Hepatocyte (in vitro differentiated cells): Measurements from ENCODE around the gene ZDBF2. TPM values are rescaled to one million over a fixed set of nuclear protein-coding genes. Genes with fewer than 3 reads are reported as not detected.

Source experiments
- DNase-seq: peaks from one replicate; pipeline ENCODE4 v3.0.0-alpha.2; 2016; ENCODE audit warnings: low spot score
- H2AFZ ChIP-seq: fragments of 200-600 bp; sonication (generic); 2 replicates; pipeline ENCODE4 v1.6.0; 2016; ENCODE audit warnings: antibody characterized with exemption, mild to moderate bottlenecking
- H3K27ac ChIP-seq: fragments of 200-600 bp; sonication (generic); 2 replicates; pipeline ENCODE4 v1.5.1; 2016; ENCODE audit warnings: mild to moderate bottlenecking
- H3K27me3 ChIP-seq: fragments of 200-600 bp; sonication (generic); 2 replicates; pipeline ENCODE4 v1.6.1; 2016
- H3K36me3 ChIP-seq: fragments of 200-600 bp; sonication (generic); replicated peaks from 2 replicates; pipeline ENCODE4 v1.5.1; 2016; ENCODE audit warnings: low read depth; ENCODE audit not compliant: insufficient read depth
- H3K4me1 ChIP-seq: fragments of 200-600 bp; sonication (generic); 2 replicates; pipeline ENCODE4 v1.5.1; 2016; ENCODE audit warnings: mild to moderate bottlenecking, moderate library complexity; ENCODE audit not compliant: insufficient read depth
- H3K4me2 ChIP-seq: fragments of 200-600 bp; sonication (generic); 2 replicates; pipeline ENCODE4 v1.6.0; 2016
- H3K4me3 ChIP-seq: fragments of 200-600 bp; sonication (generic); 2 replicates; pipeline ENCODE4 v1.5.1; 2016; ENCODE audit warnings: mild to moderate bottlenecking
- H3K79me2 ChIP-seq: fragments of 200-600 bp; sonication (generic); 2 replicates; pipeline ENCODE4 v1.6.0; 2017; ENCODE audit warnings: mild to moderate bottlenecking
- H3K9me2 ChIP-seq: fragments of 200-600 bp; sonication (generic); replicated peaks from 2 replicates; pipeline ENCODE4 v1.6.0; 2017; ENCODE audit warnings: mild to moderate bottlenecking; ENCODE audit not compliant: insufficient read depth
- H3K9me3 ChIP-seq: fragments of 200-600 bp; sonication (generic); 2 replicates; pipeline ENCODE4 v1.5.1; 2016; ENCODE audit warnings: low read depth, mild to moderate bottlenecking
- H4K20me1 ChIP-seq: fragments of 200-600 bp; sonication (generic); 2 replicates; pipeline ENCODE4 v1.6.0; 2016; ENCODE audit warnings: mild to moderate bottlenecking; ENCODE audit not compliant: insufficient read depth, poor library complexity, severe bottlenecking
- EZH2 ChIP-seq: fragments of 200-600 bp; sonication (generic); IDR thresholded peaks from 2 replicates; pipeline ENCODE4 v1.6.1; 2016; ENCODE audit warnings: antibody characterized with exemption, mild to moderate bottlenecking, borderline replicate concordance
- EZH2phosphoT487 ChIP-seq: fragments of 200-600 bp; sonication (generic); IDR thresholded peaks from one replicate; pipeline ENCODE4 v1.6.1; 2018; ENCODE audit warnings: antibody characterized with exemption, mild to moderate bottlenecking, low read depth, moderate library complexity; ENCODE audit not compliant: unreplicated experiment, severe bottlenecking
- WGBS: methylation state at CpG from one replicate; pipeline ENCODE4 v1.1.6; 2016; ENCODE audit warnings: low lambda C conversion rate; ENCODE audit errors: missing lambda C conversion rate; 5-methylcytosine and 5-hydroxymethylcytosine counted together
- polyA plus RNA-seq: library from polyadenylated mRNA; unstranded; fragments of >200 nt; fragmentation: Nextera tagmentation; extraction: Ambion mirVana; gene quantifications from 2 replicates; pipeline ENCODE4 v1.2.1, GENCODE V29; 2016
- total RNA-seq: library from RNA; depleted of rRNA; stranded (reverse); fragments of >200 nt; gene quantifications from 2 replicates; pipeline ENCODE4 v1.2.3, GENCODE V29; 2014
- TF ChIP-seq, protein P1 (sequence below): fragments of 200-600 bp; sonication (generic); IDR thresholded peaks from 2 replicates; pipeline ENCODE4 v1.5.1; 2016; ENCODE audit warnings: antibody characterized with exemption, mild to moderate bottlenecking; ENCODE audit not compliant: poor library complexity

Gene ZDBF2
- total and polyA plus RNA-seq, 2 experiments from 2014 or later: 3.4 to 14.0 TPM

DNA sequence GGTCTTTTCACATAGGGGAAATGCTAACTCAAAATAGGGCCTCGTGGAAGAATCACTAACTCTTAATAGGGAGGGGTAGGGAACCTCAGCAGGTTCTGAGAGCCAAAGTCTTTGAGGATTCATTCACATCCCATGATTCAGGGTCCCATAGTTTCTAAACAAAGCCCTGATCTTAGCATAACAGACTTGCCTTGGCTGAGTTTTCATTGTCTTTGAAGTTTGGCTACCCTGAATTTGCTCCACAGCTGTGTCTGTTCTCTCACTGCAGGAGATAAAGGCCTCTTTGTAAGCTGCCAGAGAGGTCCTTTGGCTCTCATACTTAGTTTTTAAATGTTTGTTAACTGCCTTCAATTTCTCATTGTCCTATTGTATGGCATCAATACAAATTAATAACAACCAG, 54.5 kb downstream of the ZDBF2 start:
- H4K20me1 ChIP-seq: no peaks in the 10 kb centered on the region
- H2AFZ ChIP-seq: no peak overlapping the region
- no peak overlapping the region for H3K27ac ChIP-seq
- no peaks in the 10 kb centered on the region for H3K9me2 ChIP-seq
- H3K27me3 ChIP-seq: no peaks in the 10 kb centered on the region
- 40% methylated on average over 1 of the region's 1 CpG for WGBS
- no peak for DNase-seq
- H3K4me3 ChIP-seq: no peak overlapping the region
- TF ChIP-seq EZH2: no peak
- TF ChIP-seq EZH2phosphoT487: no peak
- H3K36me3 ChIP-seq: no peaks in the 10 kb centered on the region
- no peaks in the 10 kb centered on the region for H3K4me1 ChIP-seq
- H3K4me2 ChIP-seq: no peak overlapping the region
- no peaks in the 10 kb centered on the region for H3K79me2 ChIP-seq
- no peaks in the 10 kb centered on the region for H3K9me3 ChIP-seq

DNA sequence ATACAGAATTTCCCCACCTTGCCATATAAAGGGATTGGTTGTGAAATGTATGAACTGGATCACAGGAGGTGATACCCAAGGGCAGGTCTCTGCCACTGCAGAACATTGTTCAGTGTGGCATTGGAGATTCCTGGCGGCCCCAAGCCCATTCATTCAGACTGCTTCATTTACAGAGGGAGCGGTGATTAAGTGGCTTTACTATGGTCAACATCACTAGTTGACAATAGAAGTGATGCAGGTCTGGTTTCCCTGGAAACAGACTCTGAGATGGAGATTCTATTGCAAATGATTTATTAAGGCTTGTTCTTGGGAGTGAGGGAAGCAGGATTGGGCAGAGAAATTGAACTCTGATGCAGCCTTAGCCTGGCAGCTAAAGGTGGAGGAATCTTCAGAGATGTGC, 62.4 kb downstream of the ZDBF2 start:
- H3K9me3 ChIP-seq: no peaks in the 10 kb centered on the region
- no peak overlapping the region for H3K4me2 ChIP-seq
- no peaks in the 10 kb centered on the region for H3K79me2 ChIP-seq
- no peaks in the 10 kb centered on the region for H3K9me2 ChIP-seq
- TF ChIP-seq, protein P1, sequence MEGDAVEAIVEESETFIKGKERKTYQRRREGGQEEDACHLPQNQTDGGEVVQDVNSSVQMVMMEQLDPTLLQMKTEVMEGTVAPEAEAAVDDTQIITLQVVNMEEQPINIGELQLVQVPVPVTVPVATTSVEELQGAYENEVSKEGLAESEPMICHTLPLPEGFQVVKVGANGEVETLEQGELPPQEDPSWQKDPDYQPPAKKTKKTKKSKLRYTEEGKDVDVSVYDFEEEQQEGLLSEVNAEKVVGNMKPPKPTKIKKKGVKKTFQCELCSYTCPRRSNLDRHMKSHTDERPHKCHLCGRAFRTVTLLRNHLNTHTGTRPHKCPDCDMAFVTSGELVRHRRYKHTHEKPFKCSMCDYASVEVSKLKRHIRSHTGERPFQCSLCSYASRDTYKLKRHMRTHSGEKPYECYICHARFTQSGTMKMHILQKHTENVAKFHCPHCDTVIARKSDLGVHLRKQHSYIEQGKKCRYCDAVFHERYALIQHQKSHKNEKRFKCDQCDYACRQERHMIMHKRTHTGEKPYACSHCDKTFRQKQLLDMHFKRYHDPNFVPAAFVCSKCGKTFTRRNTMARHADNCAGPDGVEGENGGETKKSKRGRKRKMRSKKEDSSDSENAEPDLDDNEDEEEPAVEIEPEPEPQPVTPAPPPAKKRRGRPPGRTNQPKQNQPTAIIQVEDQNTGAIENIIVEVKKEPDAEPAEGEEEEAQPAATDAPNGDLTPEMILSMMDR: no peak
- no peak for TF ChIP-seq EZH2
- no peak for TF ChIP-seq EZH2phosphoT487
- H3K27ac ChIP-seq: no peak overlapping the region
- no peaks in the 10 kb centered on the region for H4K20me1 ChIP-seq
- no peak overlapping the region for H3K4me3 ChIP-seq
- no peaks in the 10 kb centered on the region for H3K36me3 ChIP-seq
- DNase-seq: no peak
- H3K4me1 ChIP-seq: no peaks in the 10 kb centered on the region
- H3K27me3 ChIP-seq: no peaks in the 10 kb centered on the region
- WGBS: 73% methylated on average over 2 of the region's 2 CpGs
- no peak overlapping the region for H2AFZ ChIP-seq

DNA sequence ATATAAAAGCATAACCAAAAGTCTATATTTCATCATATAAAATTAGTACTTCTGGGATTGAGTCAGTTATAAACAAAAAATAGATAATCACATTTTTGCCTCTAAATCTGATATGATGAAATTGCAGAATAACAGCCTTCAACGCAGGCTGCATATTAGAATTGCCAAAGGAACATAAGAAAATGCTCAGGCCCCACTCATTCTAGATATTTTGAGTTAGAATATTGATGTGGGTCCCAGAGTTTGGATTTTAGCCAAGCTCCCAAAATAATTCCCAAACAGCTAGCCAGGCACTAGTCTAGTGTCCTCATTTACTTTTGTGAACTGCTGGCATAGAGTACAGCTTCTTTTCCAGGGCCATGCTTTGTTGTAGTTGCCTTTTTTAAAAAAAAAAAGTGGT, 63.5 kb downstream of the ZDBF2 start:
- Histone ChIP-seq H3K27me3 (no peaks in the 10 kb centered on the region), H3K9me2 (no peaks in the 10 kb centered on the region), H3K79me2 (no peaks in the 10 kb centered on the region), H3K4me2 (no peak overlapping the region), H3K4me1 (no peaks in the 10 kb centered on the region), H2AFZ (no peak overlapping the region), H4K20me1 (no peaks in the 10 kb centered on the region), H3K4me3 (no peak overlapping the region), H3K9me3 (no peaks in the 10 kb centered on the region), H3K36me3 (no peaks in the 10 kb centered on the region), H3K27ac (no peak overlapping the region)
- 71% methylated on average over 1 of the region's 1 CpG for WGBS
- TF ChIP-seq, protein P1: no peak
- TF ChIP-seq EZH2phosphoT487 (no peak), EZH2 (no peak)
- no peak for DNase-seq

DNA sequence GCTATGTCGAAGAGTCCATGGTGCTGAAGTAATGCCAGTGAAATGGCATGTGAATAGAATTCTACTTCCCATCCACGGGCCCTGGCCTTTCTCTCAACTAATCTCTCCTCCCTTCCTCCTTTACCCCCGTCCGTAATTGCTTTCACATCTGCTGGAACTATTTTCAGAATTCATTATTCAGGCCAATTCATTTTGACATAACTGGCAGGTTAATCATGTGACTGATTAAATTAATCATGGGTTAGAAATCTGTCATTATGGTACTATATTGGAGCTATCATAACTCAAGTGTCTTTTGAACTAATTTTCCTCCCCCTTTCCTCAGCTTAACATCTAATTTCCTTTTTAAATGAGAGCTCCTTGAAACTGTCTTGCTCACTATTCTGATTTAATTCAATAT, 66.9 kb downstream of the ZDBF2 start:
- Histone ChIP-seq H3K27me3 (no peaks in the 10 kb centered on the region), H3K4me1 (no peaks in the 10 kb centered on the region), H4K20me1 (no peaks in the 10 kb centered on the region), H3K9me3 (no peaks in the 10 kb centered on the region), H3K27ac (no peak overlapping the region), H3K4me2 (no peak overlapping the region), H3K36me3 (no peaks in the 10 kb centered on the region), H3K79me2 (no peaks in the 10 kb centered on the region), H2AFZ (no peak overlapping the region), H3K9me2 (no peaks in the 10 kb centered on the region), H3K4me3 (no peak overlapping the region)
- no peak for TF ChIP-seq EZH2phosphoT487
- no peak for TF ChIP-seq EZH2
- TF ChIP-seq, protein P1: no peak
- DNase-seq: no peak
- WGBS: 87% methylated on average over 4 of the region's 4 CpGs
